ENCODE measurements around the gene FRAS1. TPM values are rescaled to one million over a fixed set of nuclear protein-coding genes. Genes with fewer than 3 reads are reported as not detected.

Gene FRAS1
- total and polyA plus RNA-seq, 2 of the 8 experiments (the other 6 are each of a cell fraction or from before 2014, with no cell fraction given): 38.5 to 109 TPM

- POLR2A ChIA-PET (ENCODE audit: partially characterized antibody): interaction anchor here (0.7 to 2.8 kb wide), 6 partner anchors 10 to 1979 kb away, joined by 3 to 9 read pairs (median 3); partner anchors contain the start of gene FRAS1
- WGBS, 2 experiments (ENCODE audit: extremely low coverage in 1 of 2, insufficient coverage in 1 of 2, insufficient read length in 1 of 2, insufficient replicate concordance in 2 of 2, low coverage in 1 of 2, low lambda C conversion rate in 2 of 2, missing lambda C conversion rate in 1 of 2): 72% methylated on average over 3 of the region's 3 CpGs; no CpG with 5 or more reads in 1 of the 2 experiments
- H4K20me1 ChIP-seq (replicated peaks in 1 of 2; ENCODE audit: control insufficient read depth in 1 of 2, insufficient read depth in 2 of 2, low read length in 2 of 2): no peaks in the 10 kb centered on the region
- no peak overlapping the region for H4K91ac ChIP-seq (replicated peaks; ENCODE audit: insufficient read length, low read length)
- no peak overlapping the region for H3K9ac ChIP-seq (replicated peaks in 1 of 4; ENCODE audit: extremely low read depth in 1 of 4, low read depth in 3 of 4, low read length in 3 of 4)
- H3K23ac ChIP-seq (ENCODE audit: insufficient read length): no peak overlapping the region
- H3K56ac ChIP-seq (replicated peaks; ENCODE audit: insufficient read length, low read depth, low read length): no peak overlapping the region
- H2BK5ac ChIP-seq (ENCODE audit: low read depth, low read length): no peak overlapping the region
- H3K4ac ChIP-seq (replicated peaks; ENCODE audit: insufficient read length, low read depth, low read length): no peak overlapping the region
- no peaks in the 10 kb centered on the region for H3K27me3 ChIP-seq (replicated peaks in 1 of 4; ENCODE audit: control insufficient read depth in 3 of 4, extremely low read depth in 1 of 4, insufficient read depth in 3 of 4, low read length in 3 of 4)
- H2AFZ ChIP-seq (ENCODE audit: low read length): no peak overlapping the region
- DNase-seq (ENCODE audit: low read depth in 1 of 2, low spot score in 2 of 2) (no peak), FAIRE-seq (no peak)
- H3K14ac ChIP-seq (ENCODE audit: insufficient read length): no peak overlapping the region
- TF ChIP-seq, protein P1, sequence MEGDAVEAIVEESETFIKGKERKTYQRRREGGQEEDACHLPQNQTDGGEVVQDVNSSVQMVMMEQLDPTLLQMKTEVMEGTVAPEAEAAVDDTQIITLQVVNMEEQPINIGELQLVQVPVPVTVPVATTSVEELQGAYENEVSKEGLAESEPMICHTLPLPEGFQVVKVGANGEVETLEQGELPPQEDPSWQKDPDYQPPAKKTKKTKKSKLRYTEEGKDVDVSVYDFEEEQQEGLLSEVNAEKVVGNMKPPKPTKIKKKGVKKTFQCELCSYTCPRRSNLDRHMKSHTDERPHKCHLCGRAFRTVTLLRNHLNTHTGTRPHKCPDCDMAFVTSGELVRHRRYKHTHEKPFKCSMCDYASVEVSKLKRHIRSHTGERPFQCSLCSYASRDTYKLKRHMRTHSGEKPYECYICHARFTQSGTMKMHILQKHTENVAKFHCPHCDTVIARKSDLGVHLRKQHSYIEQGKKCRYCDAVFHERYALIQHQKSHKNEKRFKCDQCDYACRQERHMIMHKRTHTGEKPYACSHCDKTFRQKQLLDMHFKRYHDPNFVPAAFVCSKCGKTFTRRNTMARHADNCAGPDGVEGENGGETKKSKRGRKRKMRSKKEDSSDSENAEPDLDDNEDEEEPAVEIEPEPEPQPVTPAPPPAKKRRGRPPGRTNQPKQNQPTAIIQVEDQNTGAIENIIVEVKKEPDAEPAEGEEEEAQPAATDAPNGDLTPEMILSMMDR (IDR thresholded peaks at IDR 0.05; ENCODE audit: control extremely low read depth in 1 of 3, insufficient read depth in 1 of 3, low read depth in 1 of 3, low read length in 3 of 3): peak in 1 of 3 experiments; percentile 8; a peak in 1 of 4 replicates
- TF ChIP-seq POU5F1 (IDR thresholded peaks at IDR 0.05; ENCODE audit: low read depth, low read length): no peak
- no peak overlapping the region for H2BK15ac ChIP-seq (ENCODE audit: low read length)
- CTCF ChIA-PET (ENCODE audit: partially characterized antibody): interaction anchor here (1.0 to 1.8 kb wide), 6 partner anchors 10 to 260 kb away, joined by 3 to 4 read pairs (median 4); no protein-coding TSS in a partner anchor
- H3K79me2 ChIP-seq (ENCODE audit: control insufficient read depth in 1 of 2, insufficient read depth in 2 of 2, low read length in 2 of 2): no peaks in the 10 kb centered on the region
- H3K36me3 ChIP-seq (ENCODE audit: control insufficient read depth in 2 of 4, insufficient read depth in 4 of 4, low read length in 3 of 4): peaks cover 3 to 42% (median 10%) of the 10 kb centered on the region in 4 experiments; a peak in 7 of 8 replicates
- no peak overlapping the region for H4K5ac ChIP-seq (ENCODE audit: insufficient read length, low read depth, low read length)
- no peak overlapping the region for H3K4me2 ChIP-seq (ENCODE audit: insufficient read depth in 1 of 2, low read depth in 2 of 2, low read length in 2 of 2)
- no peaks in the 10 kb centered on the region for H3K23me2 ChIP-seq (ENCODE audit: low read depth, low read length)
- H3K18ac ChIP-seq (ENCODE audit: extremely low read depth, low read length): no peak overlapping the region
- H3K9me3 ChIP-seq (ENCODE audit: insufficient read depth in 2 of 2, low read depth in 1 of 2, low read length in 1 of 2): no peaks in the 10 kb centered on the region
- peaks cover 0 to 5% (median 3%) of the 10 kb centered on the region in 4 experiments; a peak in 3 of 7 replicates for H3K4me1 ChIP-seq (replicated peaks in 1 of 4; ENCODE audit: control insufficient read depth in 3 of 4, insufficient read depth in 4 of 4, low read length in 3 of 4)
- no peak overlapping the region for H3K4me3 ChIP-seq (ENCODE audit: extremely low read depth in 1 of 4, insufficient read depth in 2 of 4, low read depth in 3 of 4, low read length in 4 of 4)
- no peak overlapping the region for H3K27ac ChIP-seq (ENCODE audit: low read depth, low read length)
- H2BK12ac ChIP-seq (ENCODE audit: low read depth, low read length): no peak overlapping the region
- H3K79me1 ChIP-seq (ENCODE audit: low read depth, low read length): no peaks in the 10 kb centered on the region
- H2BK20ac ChIP-seq (ENCODE audit: low read length): no peak overlapping the region
- no peak overlapping the region for H2AK5ac ChIP-seq (ENCODE audit: low read depth, low read length)
- no peak overlapping the region for H4K8ac ChIP-seq (ENCODE audit: extremely low read depth, insufficient read depth, low read length)
- H2BK120ac ChIP-seq (replicated peaks; ENCODE audit: low read depth, low read length): no peak overlapping the region
These were observed 266.3 kb downstream of the FRAS1 start for GRCh38 chr4:78323439-78323838.

Measured in H1 (cell line).